ENCODE measurements around the gene HACD2.

Gene HACD2

GRCh38 chr3:123479891-123480290 is 105.0 kb downstream of the HACD2 start:
- DNase-seq = no peak

- DNase-seq = no peak
Observed at GRCh38 chr3:123478314-123478713, 106.5 kb downstream of the HACD2 start.

DNA sequence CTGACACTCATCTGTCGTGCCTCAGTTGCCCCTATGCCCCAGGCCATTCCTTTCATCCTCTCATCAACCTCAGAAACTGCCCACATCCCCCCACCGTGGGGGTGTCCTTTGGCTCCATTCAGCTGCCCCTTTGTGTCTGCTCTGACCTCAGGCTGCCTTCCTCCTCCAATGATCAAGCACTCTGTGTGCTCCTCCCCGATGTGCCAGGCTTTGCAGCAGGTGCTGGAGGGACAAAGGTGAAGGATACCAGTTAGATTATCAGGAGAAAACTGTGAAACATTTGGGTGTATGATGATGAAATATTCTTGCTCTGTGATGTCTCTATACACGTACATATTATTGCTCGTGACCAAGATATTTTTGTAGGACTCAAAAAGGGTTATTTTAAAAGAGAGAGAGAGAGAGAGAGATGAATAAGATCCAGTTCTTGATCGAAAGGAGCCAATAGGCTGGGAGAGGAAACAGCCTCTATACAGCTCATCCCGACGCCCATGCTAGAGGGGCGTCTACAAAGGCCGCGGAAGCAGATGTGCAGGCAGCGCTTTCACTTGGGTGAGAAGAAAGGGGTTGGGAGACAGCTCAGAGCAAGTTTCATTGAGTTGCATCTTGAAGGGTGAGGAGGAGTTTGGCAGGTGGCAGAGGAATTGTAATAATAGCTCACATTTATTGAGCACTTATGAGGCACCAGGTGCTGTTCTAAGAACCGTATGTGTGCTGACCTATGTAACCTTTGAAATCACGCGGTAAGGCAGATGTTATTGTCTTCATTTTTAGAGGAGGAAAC is 107.7 kb downstream of the HACD2 start:
- DNase-seq = no peak

GRCh38 chr3:123475786-123476185 is 109.1 kb downstream of the HACD2 start:
- no peak for DNase-seq

DNA sequence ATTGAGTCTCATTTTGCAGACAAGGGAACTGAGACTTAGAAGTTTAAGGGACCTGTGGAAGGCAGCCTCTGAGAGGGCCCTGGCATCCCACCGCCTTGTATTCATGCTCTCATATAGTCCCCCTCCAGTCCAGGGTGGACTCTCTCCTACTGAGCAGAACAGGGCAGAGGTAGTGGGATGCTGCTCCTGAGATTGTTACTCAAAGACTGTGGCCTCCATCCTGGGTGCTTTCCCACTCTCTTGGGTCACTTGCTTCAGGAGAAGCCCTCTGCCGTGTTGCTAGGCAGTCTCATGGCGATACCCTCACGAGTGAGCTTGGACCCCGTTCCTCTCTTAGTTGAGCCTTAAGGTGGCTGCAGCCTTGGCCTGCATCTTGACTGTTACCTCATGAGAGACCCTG is 113.7 kb downstream of the HACD2 start:
- no peak for DNase-seq

DNA sequence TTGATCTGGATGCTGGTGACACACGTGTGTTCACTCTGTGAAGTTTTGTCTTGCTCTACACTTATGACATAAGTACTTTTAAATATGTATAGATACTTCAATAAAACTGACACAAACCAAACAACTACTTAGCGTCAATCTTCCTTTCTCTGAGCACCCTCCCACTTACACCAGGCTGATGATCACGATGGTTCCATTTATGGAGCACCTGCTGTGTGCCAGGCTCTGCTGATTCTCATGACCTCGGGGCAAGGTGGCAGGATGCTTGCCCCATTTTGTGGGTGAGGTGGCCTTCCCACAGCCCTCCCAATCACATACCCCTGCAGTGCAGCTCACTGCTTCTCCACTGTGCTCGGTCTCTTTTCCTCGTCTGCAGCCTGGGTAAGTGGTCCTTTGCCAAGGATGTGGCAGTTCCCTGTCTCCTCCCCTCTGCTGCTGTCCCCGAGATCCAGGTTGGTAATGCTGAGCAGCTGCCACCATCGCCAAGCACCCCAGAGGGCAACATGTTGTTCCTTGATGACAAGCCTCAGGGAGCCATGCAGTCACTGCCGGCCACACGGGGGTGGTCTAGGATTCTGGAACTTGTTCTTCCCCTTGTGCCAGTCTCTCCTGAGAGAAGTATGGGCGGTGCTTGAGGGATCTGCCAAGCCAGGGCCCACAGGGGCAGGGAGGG is 115.4 kb downstream of the HACD2 start:
- no peak for DNase-seq

GRCh38 chr3:123467046-123467445 is 117.8 kb downstream of the HACD2 start:
- no peak for DNase-seq

DNA sequence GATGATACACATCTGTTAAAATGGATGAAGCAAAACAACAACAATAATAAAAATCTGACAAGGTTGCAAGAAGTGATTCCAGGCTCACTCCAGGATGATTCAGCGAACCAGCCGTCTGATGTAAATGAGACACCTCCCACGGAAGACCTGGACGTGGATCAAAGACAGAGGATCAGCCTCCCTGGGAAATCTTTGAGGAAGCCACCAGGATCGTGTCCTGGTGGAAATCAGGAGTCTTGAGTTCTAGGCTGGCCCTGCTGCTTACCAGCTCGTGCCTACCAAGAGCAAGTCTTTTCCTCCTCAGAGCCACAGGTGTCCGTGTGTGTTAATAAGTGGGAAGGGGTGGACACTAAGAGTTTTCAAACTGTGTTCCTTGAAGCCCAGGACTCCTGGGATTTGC is 120.6 kb downstream of the HACD2 start:
- DNase-seq = no peak

- no peak for DNase-seq
Observed at GRCh38 chr3:123459862-123460261, 125.0 kb downstream of the HACD2 start.

DNA sequence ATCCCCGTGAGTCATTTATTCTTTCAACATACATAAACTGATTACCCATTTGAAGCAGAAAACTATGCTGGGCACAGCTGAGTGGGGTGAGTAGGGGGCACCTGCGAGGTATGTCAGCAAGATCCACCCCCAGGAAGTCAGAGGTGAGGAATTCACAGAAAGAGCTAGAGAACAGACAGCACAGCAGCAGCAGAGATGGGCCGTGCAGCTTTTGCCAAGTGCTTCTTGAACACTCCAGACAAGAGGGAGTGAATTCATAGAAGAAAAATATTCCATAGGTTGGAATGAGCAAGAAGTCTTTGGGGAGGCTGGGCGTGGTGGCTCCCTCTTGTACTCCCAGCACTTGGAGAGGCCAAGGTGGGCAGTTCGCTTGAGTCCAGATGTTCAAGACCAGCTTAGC is 126.6 kb downstream of the HACD2 start:
- DNase-seq = no peak

DNA sequence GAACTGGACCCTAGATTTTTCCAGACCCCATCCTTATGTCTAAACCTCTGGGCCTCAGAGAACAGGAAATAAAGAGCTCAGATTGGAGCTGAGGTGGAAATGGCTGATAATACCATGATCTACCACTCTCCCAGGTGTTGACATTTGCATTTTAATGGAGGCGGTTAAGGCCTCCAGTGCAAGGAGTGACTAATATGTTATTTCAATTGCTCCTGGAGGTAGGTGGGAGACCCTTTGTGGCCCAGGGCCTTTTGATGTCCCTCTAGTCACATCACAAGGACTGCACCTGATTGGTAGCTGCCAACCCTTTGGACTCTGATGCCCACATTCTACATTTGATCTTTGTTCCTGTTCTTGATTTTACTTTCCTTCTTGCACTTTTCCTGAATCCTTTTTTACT is 127.0 kb downstream of the HACD2 start:
- DNase-seq = no peak

DNA sequence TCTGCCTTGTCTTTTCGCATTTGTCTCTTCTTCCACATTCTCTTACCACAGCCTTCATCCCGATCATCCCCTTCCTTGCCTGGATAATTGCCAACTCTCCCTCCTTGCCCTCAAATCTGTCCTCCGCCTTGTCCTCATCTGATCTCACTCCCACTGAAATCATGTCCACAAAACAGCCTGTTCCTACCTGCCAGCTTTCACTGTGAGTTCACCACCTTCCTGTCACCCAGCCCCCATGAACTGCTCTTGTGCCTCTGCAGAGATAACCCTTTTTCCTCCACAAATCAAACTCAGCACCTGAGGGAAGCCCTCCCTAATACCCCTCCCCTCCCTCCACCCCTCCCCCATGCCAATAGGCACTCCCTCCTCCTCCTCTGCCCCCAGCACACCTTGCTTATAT is 131.2 kb downstream of the HACD2 start:
- DNase-seq = no peak

DNA sequence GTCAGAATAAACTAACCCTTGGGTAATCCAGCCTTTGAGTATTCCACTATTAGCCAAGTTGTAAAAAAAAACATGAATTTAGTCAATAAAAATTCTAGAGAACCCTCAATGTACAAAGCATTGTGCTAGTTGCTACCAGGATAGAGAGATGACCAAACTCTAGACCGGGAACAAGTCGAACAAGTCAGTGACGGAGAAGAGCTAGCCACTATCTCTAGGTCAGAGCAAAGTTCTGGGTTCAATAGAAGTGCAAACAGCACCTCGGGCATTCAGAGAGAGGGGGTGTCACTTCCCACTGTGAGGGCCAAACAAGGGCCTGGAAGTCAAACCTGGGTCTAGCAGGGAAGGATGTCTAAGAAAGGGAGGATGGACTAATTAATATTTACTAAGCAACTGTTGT is 133.7 kb downstream of the HACD2 start:
- DNase-seq = no peak

GRCh38 chr3:123449997-123450604 is 134.8 kb downstream of the HACD2 start:
- no peak for DNase-seq

GRCh38 chr3:123449102-123449996 is 135.5 kb downstream of the HACD2 start:
- DNase-seq = peak; percentile 14

- DNase-seq = no peak
Observed at GRCh38 chr3:123448536-123449101, 136.2 kb downstream of the HACD2 start, which contains the start of gene ADCY5. Gene ADCY5 (minus strand): TSS chr3:123449090. CDS start chr3:123448545, 545 bp downstream.

DNA sequence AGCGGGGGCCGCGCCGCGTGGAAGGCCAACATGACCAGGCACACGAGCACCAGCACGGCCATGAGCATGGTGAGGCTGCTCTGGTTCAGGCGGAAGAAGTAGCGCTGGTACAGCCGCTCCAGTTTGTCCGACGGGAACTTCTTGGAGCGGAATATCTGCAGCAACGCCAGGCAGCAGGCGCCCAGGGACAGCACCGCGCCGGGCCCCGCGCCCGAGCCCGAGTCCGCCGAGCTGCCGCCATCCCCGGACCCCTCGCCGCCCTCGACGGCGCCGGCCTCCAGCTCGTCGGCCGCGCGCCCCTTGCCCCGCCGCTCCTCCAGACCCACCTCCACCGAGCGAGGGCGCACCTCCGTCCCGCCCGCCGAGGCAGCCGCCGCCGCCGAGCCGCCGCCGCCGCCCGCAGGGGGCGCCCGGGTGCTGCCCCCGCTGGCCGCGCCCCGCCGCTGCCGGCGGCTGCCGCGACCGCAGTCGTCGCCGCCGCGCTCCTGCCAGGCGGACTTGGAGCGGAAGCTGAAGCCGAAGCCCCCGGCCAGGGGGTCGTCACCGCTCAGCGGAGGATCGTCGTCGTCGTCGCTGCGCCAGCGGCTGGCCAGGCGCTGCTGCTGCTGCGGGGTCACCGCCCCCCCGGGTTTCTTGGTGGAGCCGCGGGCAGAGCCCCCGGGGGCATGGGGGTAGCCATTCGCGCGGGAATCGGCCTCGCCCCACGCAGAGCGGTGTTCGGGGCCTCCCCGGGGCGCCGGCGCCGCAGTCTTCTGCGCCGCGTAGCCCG is 136.9 kb downstream of the HACD2 start:
- DNase-seq = no peak

GRCh38 chr3:123447416-123447748 is 137.5 kb downstream of the HACD2 start:
- no peak for DNase-seq

DNA sequence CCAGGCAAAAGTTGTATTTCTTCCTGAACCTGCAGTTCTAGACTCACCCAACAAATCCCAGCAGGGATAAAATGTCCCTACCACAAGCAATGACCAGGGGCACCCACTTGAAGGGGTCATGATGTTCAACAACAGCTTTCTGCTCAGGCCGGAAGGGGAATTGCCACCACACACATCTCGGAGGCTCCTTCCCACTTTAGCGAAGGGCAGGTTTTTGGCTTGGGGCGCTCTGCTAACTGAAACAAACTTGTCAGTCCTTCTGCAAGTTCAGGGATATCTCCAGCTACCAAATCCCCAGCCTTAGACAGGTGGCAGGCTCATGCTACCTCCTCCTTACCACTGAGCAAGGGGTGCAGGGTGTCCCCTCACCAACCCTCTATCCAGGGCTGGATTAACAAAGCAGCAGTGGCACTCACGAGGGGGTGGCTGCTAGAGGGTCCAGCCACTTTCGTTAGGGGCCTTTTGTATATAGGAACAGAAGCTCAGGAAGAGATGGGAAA is 138.2 kb downstream of the HACD2 start:
- no peak for DNase-seq

- no peak for DNase-seq
Observed at GRCh38 chr3:123446210-123446609, 138.6 kb downstream of the HACD2 start.

GRCh38 chr3:123445702-123446101 is 139.2 kb downstream of the HACD2 start:
- no peak for DNase-seq

DNA sequence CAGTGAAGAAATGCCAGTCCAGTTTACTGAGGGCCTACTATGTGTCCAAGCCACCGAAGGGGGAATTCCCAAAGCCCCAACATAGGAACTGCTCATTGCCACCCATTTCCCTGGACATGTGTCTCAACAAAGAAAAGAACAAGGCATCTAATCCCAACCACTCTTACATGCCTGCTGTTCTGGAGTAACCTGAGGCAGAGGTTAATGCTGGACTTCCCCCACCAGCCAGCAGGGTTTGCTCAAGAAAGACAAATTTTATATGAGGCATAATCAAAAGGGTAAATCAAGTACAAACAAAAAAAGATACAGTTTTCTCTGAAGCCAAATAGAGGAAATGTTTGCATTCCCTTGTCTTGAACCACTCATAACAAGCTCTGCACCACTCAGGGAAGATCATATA is 140.1 kb downstream of the HACD2 start:
- DNase-seq = no peak
